NCI-H128 (cell line): ENCODE results near the gene PRPS1L1.

Source experiments
- DNase-seq: peaks from one replicate; lab custom pipeline; 2025; ENCODE audit not compliant: unreplicated experiment; lab: John Stamatoyannopoulos, UW

The PRPS1L1 gene

DNA sequence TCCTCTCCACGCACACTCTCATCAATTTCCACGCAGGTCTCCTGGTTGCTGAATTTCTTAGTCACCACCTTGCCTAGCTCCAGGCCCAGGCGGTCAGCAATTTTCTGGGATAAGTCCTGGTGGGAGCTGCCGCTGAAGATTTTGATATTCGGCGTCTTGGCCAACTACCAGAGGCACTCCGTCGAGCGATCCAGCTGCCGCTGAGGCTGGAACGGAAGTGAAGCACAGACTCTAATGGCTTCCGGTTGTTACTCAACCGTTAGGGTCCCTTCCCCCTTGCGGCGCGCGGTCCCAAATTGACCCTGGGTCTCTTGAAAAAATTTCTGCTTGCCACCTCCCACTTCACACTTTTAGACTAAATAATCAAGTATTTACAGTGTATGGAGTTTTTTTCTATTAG lies at the start of gene PRPS1L1:
PRPS1L1 (minus strand) TSS at position 219 of the 400 bp plus-strand sequence.
- no peak for DNase-seq

DNA sequence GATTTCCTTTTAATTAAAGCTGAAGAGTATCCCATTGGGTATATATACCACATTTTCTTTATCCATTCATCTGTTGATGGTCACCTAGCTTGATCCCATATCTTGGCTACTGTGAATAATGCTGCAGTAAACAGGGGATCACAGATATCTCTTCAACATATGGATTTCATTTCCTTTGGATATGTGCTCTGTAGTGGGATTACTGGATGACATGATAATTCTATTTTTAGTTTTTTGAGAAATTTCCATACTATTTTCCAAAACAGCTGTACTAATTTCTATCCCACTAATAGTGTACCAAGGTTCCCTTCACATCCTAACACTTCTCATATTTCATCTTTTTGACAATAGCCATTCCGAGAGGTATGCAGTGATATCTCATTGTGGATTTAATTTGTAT lies 48.8 kb upstream of the PRPS1L1 start:
- DNase-seq: no peak

DNA sequence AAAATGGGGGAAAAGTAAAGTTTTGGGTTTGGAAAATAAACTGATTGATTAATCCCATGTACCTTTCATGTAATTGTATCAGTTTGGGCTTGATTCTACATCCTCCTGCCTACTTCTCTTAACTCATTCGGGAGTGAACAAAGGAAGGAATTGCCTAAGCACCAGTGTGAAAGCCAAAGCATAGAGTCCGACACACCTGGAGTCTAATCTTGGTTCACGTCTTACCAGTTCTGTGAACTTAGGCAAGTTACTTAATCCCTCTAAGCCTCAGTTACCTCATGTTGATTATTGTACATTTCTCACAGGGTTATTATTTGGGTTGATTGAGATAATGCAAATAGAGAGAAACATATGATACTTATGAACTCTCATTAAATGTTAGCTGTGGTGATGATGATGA lies 41.1 kb upstream of the PRPS1L1 start:
- DNase-seq: no peak

DNA sequence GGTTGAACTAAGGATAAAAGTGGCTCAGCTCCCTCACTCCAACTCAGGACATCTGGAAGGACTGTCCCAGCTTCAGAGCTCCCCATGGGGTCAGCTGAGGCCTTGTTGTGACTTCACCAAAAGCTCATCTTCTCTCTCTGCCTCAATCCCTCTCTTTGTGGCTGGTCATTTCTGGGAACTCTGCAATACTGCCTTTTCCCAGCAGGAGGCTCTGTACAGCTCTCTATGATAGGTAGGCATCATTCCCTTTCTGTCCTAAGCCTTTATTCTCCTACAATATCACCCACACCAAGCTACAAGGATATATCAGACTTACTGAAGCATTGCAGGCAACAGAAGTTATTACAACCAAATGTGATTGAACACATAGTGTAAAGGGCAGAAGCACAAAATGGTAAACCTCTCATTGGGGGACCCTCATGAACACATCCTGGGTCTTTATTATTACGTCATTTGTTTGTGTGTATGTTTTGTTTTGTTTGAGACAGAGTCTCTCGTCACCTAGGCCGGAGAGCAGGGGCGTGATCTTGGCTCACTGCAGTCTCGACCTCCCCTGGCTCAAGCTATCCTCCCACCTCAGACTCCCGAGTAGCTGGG lies 36.7 kb upstream of the PRPS1L1 start:
- no peak for DNase-seq

DNA sequence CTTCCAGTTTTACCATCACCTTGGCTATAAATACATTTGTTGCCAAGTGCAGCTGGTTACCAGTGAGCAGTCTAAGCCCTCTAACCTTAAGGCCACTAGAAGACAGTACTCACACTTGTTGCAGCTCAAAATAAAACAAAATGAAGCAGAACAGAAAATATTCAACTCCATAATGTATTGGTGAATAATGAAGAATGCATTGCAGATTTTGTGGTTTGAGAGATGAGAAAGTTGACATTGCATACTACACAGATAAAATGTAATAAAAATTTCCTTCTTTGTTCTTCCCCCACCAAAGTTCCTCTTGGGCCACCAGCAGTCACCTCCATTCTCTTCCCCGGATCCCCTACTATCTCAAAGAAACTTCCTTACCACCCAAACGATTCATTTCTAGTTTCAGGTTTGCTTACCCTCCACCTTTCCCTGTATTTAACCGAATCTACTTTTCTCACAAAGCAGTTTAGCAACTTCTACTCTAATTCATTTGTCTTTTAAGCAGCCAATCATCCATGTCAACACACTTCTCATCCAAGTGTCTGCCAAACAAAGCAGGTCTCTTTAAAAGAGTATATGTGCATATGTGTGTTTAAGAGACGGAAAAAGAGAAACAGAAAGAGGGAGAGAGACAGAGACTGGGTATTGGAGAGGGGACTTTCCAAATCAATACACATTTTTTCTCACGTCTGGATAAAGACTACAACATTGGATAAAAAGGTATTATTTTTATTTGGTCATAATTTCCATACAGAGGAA lies 35.7 kb upstream of the PRPS1L1 start:
- DNase-seq: no peak

DNA sequence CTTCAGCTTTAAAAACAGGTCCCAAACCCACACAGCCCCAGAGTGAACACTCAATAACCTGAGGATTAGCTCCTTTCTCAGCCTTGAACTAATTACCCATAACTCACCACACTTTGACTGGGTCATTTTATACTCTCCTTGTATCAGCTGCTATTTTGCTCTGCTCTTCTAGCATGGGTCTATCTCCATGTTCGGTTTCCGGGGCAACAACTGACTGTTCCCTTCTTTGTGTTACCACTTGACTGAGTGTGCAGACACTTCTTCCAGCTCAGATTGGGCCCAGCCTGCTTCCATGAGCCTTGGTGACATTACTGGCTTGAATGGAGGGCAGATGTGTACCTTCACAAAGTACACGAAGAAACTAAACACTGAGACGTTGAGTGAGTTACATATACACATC lies 31.5 kb upstream of the PRPS1L1 start:
- no peak for DNase-seq

DNA sequence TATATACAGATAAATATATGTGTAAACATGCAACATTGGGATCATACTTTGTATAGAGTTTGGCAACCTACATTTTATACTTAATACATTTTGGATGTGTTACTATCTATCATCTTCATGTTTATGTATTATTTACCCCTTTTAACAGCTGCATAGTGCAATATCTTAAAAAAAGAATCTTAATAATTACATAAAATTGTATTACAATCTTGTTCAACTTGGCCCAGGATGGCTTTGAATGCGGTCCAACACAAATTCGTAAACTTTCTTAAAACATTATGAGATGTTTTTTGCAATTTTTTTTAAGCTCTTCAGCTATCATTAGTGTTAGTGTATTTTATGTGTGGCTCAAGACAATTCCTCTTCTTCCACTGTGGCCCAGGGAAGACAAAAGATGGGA lies 26.3 kb upstream of the PRPS1L1 start:
- DNase-seq: no peak

DNA sequence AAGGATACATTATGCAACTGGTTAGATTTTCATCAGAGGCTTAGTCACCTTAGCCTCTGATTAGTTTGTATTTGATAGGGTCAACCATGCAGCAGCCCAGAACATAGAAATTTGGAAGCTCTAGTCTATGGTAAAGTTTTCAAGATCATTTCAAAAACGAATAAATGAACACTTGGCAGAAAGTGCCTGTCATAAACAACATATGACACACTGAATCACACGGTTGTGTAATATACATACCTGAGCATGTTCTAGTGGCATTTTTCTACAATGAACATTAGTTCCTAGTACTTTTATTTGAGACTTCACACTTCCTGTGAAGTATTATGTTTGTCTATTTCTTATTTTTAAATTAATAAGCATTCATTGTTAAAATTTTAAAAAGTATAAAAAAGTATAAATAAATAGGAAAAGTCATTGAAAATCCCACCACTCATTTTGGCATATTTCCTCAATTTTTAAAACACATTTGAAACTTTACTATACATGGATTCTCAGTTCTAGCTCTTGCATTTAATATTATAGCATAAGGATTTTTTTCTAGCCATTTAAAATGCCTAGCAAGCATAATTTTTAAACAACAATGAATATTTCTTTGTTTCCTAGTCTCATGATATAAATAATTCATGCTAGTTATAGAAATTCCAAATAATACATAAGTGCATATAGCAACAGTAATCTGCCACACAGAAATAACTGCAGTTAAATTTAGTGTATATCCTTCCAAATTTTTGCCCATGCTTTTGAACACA lies 25.7 kb upstream of the PRPS1L1 start:
- no peak for DNase-seq

DNA sequence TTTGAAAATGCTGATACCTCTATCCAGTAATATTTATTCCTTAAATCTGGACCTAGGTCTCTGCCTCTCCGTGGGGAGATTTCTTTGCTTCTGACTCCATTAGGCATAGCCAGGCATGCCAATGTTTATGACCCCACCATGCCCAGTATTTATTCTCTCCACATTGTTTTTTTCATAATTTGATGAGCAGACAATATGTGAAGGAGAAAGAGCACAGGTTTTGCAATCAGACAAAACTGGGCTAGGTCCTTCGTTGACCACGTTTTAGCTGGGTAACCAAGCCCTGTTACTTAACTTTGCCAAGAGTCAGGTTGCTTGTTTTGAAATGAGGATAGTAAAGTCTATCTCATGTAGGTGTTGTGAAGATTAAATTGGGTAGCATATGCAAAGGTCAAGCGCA lies 21.6 kb upstream of the PRPS1L1 start:
- no peak for DNase-seq

DNA sequence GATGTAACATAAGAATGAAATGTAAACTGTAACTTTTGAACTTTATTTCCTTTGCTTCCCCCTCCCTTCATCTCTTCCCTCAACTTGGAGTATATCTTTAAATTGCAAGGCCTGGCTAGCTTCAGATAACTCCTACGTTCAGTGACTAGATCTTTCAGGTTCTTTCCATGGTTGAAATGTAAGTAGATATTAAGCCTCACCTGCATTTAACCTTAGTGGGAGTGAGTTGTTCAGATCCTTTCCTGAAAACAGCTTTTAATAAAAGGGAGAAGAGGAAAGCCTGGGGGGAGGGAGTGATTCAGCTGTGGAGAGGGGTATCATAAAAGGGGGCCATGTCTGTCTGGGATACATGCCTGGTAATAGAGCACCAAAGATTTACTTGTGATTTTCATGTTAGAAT lies 19.0 kb upstream of the PRPS1L1 start:
- no peak for DNase-seq

DNA sequence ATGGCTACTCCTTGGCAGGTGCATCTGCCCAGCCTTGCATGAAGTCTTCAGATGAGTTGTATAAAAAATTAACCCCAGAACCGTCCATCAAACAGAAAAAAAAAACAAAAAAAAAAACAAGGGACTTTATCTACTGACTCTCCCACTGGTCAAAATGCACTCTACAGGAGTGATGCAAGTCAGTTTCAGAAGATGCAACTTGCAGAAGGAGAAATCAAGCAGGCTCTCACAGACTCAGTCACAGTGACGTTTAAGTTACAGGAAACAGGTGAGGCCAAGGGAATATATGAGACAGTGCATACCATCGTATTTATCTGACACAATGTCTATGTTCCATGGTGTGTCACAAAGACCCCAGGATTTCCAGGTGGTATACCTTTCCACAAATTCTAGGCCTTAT lies 17.5 kb upstream of the PRPS1L1 start:
- no peak for DNase-seq

DNA sequence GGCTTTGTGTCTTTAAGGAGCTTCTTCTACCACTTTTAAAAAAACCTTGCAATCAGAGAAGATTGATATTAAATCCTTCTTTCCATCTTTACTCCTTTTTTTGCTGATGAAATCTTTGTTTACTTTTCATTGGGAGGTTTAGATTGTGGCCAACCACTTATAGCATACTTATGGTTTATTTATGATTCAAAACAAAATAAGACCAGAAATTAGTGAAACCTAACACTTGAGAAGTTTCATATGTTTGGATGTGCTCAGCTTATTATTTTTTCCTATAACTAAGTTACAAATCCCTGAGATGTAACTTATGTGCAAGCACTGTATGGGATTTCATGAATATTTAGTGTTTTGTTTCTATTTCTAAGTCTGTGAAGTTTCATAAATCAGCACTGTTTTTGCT lies 13.5 kb upstream of the PRPS1L1 start:
- DNase-seq: no peak

DNA sequence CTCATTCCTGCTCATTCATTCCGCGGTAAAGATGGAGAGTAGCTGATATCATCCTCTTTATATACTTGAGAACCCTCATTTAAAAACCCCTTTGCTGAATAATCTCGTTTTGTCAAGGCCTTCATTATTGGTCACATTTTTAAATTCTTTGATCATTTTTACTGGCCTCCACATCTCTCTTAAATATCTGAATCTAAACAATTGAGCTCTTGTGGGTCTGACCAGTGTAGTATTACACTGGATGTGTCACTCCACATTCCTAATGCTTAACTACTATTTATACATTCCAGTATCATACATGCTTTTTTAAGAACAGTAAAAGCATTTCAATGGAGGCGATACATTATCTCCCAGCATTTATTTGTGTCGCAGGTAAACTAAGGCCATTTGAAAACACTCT lies 12.6 kb upstream of the PRPS1L1 start:
- DNase-seq: no peak

DNA sequence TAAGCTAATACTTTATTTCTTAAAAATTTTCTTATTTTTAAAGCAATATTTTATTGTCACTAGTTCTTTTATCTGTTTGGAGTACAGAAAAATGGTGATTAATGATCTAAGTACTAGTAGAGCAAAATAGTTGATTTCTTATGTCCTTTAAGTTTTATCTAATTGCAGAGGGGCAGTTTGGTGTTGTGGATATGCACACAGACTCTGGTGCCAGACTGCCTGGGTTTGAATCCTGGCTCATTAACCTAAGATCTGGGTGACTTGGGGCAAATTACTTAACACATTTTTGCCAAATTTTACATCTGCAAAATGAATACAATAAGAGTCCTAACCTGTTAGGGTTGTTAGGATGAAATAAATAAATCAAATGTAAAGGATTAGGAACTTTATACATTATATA lies 10.7 kb upstream of the PRPS1L1 start:
- no peak for DNase-seq

DNA sequence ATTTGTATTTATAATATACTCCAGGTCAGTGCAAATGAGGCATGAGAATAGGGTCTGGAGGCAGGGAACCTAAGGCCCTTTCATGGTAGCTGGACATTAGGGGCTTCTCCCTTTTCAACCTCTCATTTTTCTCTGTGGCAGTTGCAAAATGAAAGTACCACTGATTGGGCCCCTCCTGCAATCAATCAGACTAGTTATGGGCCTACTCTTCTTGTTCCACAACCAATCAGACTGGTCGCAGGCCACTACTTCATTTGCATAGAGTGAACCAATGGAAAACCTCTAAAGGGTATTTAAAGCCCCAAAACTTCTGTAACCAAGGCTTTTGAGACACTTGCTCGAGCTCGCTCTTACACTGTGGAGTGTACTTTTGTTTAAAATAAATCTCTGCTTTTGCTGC lies 10.0 kb upstream of the PRPS1L1 start:
- no peak for DNase-seq

DNA sequence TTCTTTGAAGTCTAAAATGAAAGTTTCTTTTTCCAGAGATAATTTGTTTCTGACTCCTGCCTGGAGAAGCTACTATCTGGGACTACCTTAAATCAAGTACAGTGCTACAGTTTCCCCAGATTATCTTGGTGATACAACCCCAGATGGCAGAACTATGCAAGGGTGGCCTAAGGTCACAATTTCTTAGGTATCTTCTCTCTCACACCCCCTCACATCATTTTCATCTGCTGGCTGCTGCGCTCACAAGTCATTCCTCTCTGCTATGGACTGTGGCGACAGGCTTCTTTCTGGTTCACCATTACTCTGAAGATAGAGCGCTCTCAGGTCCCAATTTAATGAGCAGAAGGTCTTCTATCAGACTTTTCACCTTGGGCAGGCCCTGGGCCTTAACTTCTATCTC lies 9.1 kb upstream of the PRPS1L1 start:
- no peak for DNase-seq

DNA sequence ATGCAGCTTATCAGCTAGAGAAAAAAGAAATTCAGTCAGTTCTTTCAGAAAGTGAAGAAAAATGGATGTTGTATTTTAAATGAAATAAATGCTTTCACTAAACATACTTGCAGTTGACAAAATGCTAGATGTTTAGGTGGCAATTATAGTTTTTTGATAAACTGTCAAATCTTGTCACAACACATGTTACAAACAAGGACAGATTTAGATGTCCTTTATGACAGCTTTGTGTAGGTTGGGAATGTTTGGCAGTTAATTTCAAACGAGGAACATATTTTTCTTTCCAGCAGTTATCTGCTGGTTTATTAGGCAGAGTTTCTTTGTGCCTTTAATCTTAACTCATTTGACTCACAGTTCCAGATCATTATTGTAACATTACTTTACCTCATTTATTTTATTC lies 3.1 kb upstream of the PRPS1L1 start:
- DNase-seq: no peak

DNA sequence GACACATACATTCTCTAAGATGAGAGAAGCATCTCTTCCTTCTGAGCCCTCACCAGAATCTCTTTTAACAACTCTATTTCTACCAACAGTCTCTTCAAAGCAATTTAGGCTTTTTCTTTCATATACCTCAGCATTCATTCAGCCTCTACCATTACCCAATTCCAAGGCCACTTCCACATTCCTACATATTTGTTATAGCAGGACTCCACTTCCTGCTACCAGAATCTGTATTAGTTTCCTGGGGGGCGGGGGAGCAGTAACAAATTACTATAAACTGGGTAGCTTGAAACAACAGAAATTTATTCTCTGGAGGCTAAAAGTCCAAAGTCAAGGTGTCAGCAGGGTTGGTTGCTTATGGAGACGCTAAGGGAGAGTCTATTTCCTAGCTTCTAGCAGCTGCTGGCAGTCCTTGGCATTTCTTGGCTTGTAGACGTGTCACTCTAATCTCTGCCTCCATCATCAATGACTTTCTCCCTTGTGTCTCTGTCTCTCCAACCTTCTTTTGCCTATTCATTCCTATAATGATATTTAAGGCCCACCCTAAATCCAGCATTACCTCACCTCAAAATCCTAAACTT lies 7.4 kb downstream of the PRPS1L1 start:
- no peak for DNase-seq

DNA sequence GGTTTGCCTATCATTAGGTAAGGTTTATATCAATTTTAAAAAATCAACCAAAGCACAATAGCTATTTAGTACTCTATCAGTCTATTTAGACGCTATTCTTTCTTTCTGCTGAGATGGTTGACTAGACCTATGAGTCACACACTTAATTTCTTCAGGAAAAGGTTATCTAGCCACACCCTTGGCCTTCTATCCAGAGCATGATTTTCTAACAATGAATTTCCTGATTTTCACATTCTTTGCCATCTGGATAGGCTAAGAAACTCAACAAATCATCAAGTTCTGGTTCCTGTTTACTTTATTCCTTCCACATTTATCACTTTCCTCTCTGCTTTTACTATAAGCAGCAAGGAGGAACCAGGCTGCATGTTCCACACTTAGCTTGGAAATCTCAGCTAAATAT lies 8.1 kb downstream of the PRPS1L1 start:
- no peak for DNase-seq

DNA sequence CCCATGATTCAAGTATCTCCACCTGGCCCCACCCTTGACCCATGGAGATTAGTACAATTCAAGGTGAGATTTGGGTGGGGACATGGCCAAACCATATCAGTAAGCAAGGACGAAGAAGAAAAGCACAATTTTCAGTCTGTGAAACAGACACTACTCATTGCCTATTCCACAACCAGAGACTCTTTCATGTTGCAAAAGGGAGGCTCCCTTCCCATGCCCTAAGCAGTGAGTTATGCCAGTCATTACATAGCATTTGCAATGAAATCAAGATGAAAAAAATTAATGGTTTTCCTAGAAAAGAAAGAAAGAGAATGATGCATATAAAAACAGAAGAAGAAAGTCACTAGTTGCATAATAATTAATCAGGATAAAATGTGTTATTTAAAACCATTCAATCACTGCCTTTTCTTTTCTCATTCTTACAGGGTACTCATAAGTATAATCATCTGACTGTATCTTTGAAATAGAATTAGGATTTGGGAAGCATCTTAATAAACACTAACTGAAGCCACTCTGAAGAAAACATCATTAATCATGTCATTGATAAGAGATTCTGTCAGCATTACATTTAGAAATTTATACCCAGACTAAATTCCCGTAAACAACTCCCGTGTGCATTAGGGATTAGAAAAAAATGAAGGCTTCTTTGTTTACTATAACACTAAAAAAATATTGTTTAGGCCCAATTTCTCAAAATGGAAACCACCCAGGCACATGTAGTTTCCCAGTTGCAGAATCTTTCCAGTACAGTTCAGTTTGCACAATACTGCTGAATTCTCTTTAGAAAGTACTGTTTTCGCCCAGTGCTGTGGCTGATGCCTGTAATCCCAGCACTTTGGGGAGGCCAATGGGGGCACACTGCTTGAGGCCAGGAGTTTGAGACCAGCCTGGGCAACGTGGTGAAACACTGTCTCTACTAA lies 9.1 kb downstream of the PRPS1L1 start:
- no peak for DNase-seq
